Astrocyte of the cerebellum (primary cell): ENCODE data around the gene PRICKLE1.

Experiments used
- DNase-seq: peaks from one replicate; pipeline ENCODE4 v3.0.0-alpha.2; 2011; ENCODE audit warnings: low read depth
- H3K4me3 ChIP-seq: 2 replicates; pipeline ENCODE4 v1.5.1; 2011; ENCODE audit warnings: mild to moderate bottlenecking, low read depth, low read length, moderate library complexity
- in situ Hi-C: cut with HindIII; loops from 2 replicates; pipeline ENCODE4 v1.10.0; 2017; ENCODE audit warnings: low sequenced_read_pairs
- TF ChIP-seq, protein P1 (sequence below): IDR thresholded peaks from 2 replicates; pipeline ENCODE4 v1.5.1; 2012; ENCODE audit warnings: low read length, low read depth, moderate library complexity, mild to moderate bottlenecking; ENCODE audit errors: missing control alignments

Gene PRICKLE1

DNA sequence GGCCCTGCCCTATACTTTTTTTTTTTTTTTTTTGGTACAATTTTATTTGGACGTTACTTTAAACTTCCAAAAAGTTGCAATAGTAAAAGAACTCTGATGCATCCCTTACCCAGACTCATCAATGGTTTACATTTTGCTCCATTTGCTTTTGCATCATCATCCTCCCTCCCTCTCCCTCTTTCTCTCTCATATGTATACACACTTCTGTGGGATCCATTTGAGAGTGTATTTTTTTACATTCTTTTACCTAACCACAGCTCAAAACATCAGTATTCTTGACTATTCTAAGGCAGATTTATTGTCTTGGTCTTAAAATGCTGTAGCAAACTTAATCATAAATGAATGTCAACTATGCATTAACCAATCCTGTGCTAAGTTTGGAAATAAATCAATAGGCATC, 111.6 kb downstream of the PRICKLE1 start:
- TF ChIP-seq, protein P1, sequence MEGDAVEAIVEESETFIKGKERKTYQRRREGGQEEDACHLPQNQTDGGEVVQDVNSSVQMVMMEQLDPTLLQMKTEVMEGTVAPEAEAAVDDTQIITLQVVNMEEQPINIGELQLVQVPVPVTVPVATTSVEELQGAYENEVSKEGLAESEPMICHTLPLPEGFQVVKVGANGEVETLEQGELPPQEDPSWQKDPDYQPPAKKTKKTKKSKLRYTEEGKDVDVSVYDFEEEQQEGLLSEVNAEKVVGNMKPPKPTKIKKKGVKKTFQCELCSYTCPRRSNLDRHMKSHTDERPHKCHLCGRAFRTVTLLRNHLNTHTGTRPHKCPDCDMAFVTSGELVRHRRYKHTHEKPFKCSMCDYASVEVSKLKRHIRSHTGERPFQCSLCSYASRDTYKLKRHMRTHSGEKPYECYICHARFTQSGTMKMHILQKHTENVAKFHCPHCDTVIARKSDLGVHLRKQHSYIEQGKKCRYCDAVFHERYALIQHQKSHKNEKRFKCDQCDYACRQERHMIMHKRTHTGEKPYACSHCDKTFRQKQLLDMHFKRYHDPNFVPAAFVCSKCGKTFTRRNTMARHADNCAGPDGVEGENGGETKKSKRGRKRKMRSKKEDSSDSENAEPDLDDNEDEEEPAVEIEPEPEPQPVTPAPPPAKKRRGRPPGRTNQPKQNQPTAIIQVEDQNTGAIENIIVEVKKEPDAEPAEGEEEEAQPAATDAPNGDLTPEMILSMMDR, result no peak
- H3K4me3 ChIP-seq, result no peak overlapping the region
- no peak for DNase-seq
- in situ Hi-C loops, result loop anchor here (25.0 kb wide), 1 partner anchor 809 kb away; no protein-coding TSS in a partner anchor

DNA sequence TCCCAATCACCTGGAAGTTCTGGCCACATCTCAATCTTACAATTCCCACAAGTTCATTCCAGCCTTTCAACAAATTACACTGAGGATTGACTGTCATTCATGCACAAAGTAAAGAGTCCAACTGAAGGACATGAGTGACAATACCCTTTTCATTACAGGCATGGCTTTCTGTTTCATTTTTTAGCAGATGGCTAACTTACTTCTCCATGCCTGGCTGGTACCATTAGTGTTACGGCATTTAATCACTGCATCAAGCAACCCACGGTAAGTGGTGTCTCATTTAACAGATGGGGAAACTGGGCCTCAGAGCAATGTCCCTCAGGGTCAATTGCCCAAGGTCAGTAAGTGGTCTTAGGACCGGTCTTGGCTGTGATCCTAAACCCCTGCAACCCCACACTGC, 114.4 kb downstream of the PRICKLE1 start:
- no peak overlapping the region for H3K4me3 ChIP-seq
- in situ Hi-C loops, result loop anchor here (25.0 kb wide), 1 partner anchor 812 kb away; no protein-coding TSS in a partner anchor
- TF ChIP-seq, protein P1, result no peak
- DNase-seq, result no peak

DNA sequence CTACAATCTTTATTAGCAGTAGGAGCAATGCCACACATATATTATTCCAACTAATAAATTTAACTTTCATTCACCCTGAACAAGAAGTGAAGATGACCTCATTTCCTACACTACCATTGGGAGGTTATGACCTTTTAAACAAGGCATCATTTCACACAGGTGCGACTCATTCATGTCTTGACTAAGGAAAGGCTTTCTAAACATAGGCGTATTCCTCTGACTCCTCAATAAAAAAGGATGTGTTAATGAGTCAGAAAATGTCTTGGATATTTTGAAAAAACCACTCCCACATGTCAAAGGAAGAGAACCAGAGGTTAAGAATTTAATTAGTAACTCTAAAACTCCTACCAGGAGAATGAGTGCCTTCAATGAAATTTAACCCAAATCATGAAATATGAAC, 115.2 kb downstream of the PRICKLE1 start:
- in situ Hi-C loops, result no loop called here
- no peak for DNase-seq
- no peak overlapping the region for H3K4me3 ChIP-seq
- TF ChIP-seq, protein P1, result no peak

DNA sequence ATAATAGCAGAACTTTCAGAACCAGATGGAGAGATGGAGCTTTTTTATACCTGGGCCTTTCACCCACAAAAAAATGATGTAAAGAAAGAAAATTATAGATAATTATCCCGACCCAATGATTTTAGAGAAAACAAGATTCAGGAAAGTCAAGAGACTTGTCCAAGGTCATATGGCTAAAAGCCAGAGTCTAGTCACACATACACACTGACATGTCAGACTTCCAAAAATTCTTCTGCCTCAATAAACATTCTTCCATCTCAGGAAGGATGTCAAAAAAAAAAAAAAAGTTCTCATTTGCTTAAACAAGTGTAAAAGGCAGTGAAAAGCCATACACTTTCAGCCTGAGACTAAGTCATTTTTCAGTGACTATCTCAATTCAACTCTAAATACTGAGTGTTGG, 116.0 kb downstream of the PRICKLE1 start:
- in situ Hi-C loops, result no loop called here
- H3K4me3 ChIP-seq, result no peak overlapping the region
- no peak for DNase-seq
- TF ChIP-seq, protein P1, result no peak

DNA sequence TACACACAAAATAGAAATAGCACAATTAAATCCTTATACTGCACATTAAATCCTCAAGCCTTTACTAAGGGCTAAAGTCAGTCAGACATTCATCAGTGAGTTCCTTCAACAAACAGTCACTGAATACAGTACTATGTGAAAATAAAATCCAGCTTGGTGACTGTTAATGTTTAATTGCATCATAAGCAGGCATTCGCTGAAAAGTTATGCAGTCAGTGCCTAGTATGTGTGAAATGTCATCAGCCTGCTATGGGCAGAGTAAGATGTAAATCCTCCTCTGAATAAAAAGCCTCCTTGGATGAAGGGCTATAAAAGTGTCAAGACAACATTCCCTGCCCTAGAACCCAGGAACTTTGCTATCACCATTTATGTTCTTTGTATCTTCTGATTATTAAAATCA, 116.4 kb downstream of the PRICKLE1 start:
- in situ Hi-C loops, result no loop called here
- H3K4me3 ChIP-seq, result no peak overlapping the region
- TF ChIP-seq, protein P1, result no peak
- DNase-seq, result no peak

DNA sequence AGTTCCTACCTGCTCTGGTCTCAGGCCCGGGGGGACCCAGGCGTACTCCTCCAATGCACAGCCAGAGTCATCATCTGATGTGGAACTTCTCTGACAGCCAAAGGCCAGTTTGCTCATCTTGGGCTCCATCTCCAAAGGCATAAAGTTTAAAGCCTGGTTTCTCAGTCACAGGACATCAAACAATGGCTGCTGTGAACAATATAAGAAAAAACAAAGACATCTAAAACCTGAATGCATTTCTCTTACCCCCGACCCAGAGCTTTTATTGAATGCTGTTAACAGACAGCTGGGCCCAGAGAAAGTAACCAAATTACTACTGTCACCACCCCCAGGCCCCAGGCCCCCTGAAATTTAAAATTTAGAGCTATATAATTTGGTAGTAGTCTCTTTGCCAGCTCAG, 117.2 kb downstream of the PRICKLE1 start:
- H3K4me3 ChIP-seq, result no peak overlapping the region
- TF ChIP-seq, protein P1, result no peak
- in situ Hi-C loops, result no loop called here
- DNase-seq, result no peak
